GM12878 (cell line): ENCODE results near the gene ANKRD1. TPM values are rescaled to one million over a fixed set of nuclear protein-coding genes. Genes with fewer than 3 reads are reported as not detected.

ENCODE experiments used
- ATAC-seq: fragments of 200-7000 bp; cut with Tn5 transposase; 3 replicates; pipeline ENCODE4 v1.9.1; 2020; ENCODE audit warnings: mild to moderate bottlenecking, moderate library complexity
- BruUV-seq: library from RNA; stranded (reverse); fragments of 400-500 nt; replicated peaks from 2 replicates; lab custom pipeline; 2021; lab: Mats Ljungman, UMichigan
- CTCF ChIA-PET: fragments of 300-600 bp; sonication (Branson Sonifier 250); formaldehyde crosslinking; extraction: SDS; loops from one replicate; lab custom pipeline; 2021; ENCODE audit warnings: inconsistent platforms; lab: Yijun Ruan, JAX
- POLR2A ChIA-PET: fragments of 350-600 bp; formaldehyde crosslinking; extraction: SDS; loops from one replicate; lab custom pipeline; 2021; ENCODE audit warnings: inconsistent platforms; lab: Charles Lee
- RAD21 ChIA-PET: fragments of 300-600 bp; sonication (Branson Sonifier 250); formaldehyde crosslinking; loops from one replicate; lab custom pipeline; 2023; ENCODE audit warnings: antibody characterized with exemption; ENCODE audit not compliant: unreplicated experiment; lab: Charles Lee
- SMC1A ChIA-PET: fragments of 300-600 bp; sonication (Branson Sonifier 250); formaldehyde crosslinking; loops from one replicate; lab custom pipeline; 2023; ENCODE audit not compliant: unreplicated experiment, uncharacterized antibody; lab: Charles Lee
- DNase-seq: peaks from one replicate; pipeline ENCODE4 v3.0.0-alpha.2; 2011; ENCODE audit warnings: low read depth, low spot score
- FAIRE-seq: peaks from 3 replicates; lab custom pipeline; 2011; peaks lifted over from hg19 to GRCh38; lab: Jason Lieb, UNC
- H2AFZ ChIP-seq: 2 replicates; pipeline ENCODE4 v1.6.0; 2011; ENCODE audit warnings: low read depth, low read length, control low read depth; ENCODE audit not compliant: control insufficient read depth
- H3K27ac ChIP-seq: 2 replicates; pipeline ENCODE4 v1.5.1; 2011; ENCODE audit warnings: control low read depth; ENCODE audit not compliant: control insufficient read depth, insufficient read depth
- H3K27me3 ChIP-seq, 2 experiments: replicated peaks in 1 of 2; 2 replicates each; pipeline versions ENCODE4 v1.6.0 to v1.6.1; 2011; ENCODE audit warnings: low read length in 1 of 2; ENCODE audit not compliant: control insufficient read depth in 2 of 2, insufficient read depth in 2 of 2
- H3K36me3 ChIP-seq, 2 experiments: 2 replicates each; pipeline ENCODE4 v1.5.1; 2011; ENCODE audit warnings: low read length in 1 of 2; ENCODE audit not compliant: control insufficient read depth in 2 of 2, insufficient read depth in 2 of 2
- H3K4me1 ChIP-seq: 2 replicates; pipeline ENCODE4 v1.6.1; 2011; ENCODE audit warnings: mild to moderate bottlenecking, low read length, moderate library complexity, mixed read lengths; ENCODE audit not compliant: control insufficient read depth, insufficient read depth
- H3K4me2 ChIP-seq: 2 replicates; pipeline ENCODE4 v1.6.0; 2011; ENCODE audit warnings: control low read depth; ENCODE audit not compliant: control insufficient read depth, insufficient read depth
- H3K4me3 ChIP-seq: fragments of 200-600 bp; sonication (generic); 2 replicates; pipeline ENCODE4 v1.5.1; 2016
- H3K79me2 ChIP-seq: 2 replicates; pipeline ENCODE4 v1.6.0; 2011; ENCODE audit warnings: low read length; ENCODE audit not compliant: control insufficient read depth, insufficient read depth
- H3K9ac ChIP-seq: 2 replicates; pipeline ENCODE4 v1.8.0; 2011; ENCODE audit warnings: low read length, control low read depth, mixed read lengths; ENCODE audit not compliant: control insufficient read depth, insufficient read depth
- H3K9me3 ChIP-seq: replicated peaks from 3 replicates; pipeline ENCODE4 v1.5.1; 2011; ENCODE audit warnings: mild to moderate bottlenecking, low read length; ENCODE audit not compliant: control insufficient read depth, insufficient read depth
- H4K20me1 ChIP-seq: 2 replicates; pipeline ENCODE4 v1.6.0; 2011; ENCODE audit not compliant: control insufficient read depth, insufficient read depth
- ATF2 ChIP-seq: IDR thresholded peaks from 2 replicates; pipeline ENCODE4 v1.6.1; 2012; ENCODE audit warnings: low read length, inconsistent platforms
- ETV6 ChIP-seq, 2 experiments: fragments of 450-650 bp in 1 of 2; IDR thresholded peaks in 1 of 2; conservative IDR thresholded peaks in 1 of 2; 2 replicates each; pipeline ENCODE4 v1.6.1; 2014; ENCODE audit warnings: antibody characterized with exemption in 1 of 2, borderline replicate concordance in 1 of 2, low read depth in 1 of 2, mild to moderate bottlenecking in 1 of 2, moderate library complexity in 1 of 2
- WGBS: methylation state at CpG from one replicate; pipeline ENCODE4 v1.1.6; 2016; ENCODE audit warnings: low lambda C conversion rate; ENCODE audit not compliant: insufficient replicate concordance, insufficient coverage; ENCODE audit errors: missing lambda C conversion rate; 5-methylcytosine and 5-hydroxymethylcytosine counted together
- in situ Hi-C: fragments of 300-500 bp; cut with MboI; formaldehyde crosslinking; loops from 9 replicates; pipeline ENCODE4 v1.14.3; 2018; ENCODE audit warnings: mixed read lengths
- intact Hi-C: fragments of 100-400 bp; cut with micrococcal nuclease; formaldehyde crosslinking; loops from one replicate; pipeline ENCODE4 v1.14.2; 2022; ENCODE audit not compliant: unreplicated experiment
- polyA plus RNA-seq, 11 experiments: library from polyadenylated mRNA; depleted of rRNA in 4 of 11; unstranded in 6 of 11; stranded (reverse) in 5 of 11; fragments of >200 nt; fragmentation: Nextera tagmentation in 4 of 11; fragmentation: Illumina TruSeq in 1 of 11; extraction: Ambion mirVana in 4 of 11; extraction: Trizol in 1 of 11; gene quantifications; 1 replicate in 1 of 11; 2 replicates in 10 of 11; pipeline versions ENCODE4 v1.2.1 to v1.2.3, GENCODE V29; 2011 to 2016; ENCODE audit warnings: inconsistent platforms in 2 of 11, missing spikeins in 2 of 11, low read depth in 1 of 11
- total RNA-seq, 4 experiments: library from RNA; depleted of rRNA in 3 of 4; stranded (reverse); fragments of >200 nt in 3 of 4; fragmentation: Illumina TruSeq in 1 of 4; extraction: Trizol in 1 of 4; gene quantifications; 2 replicates each; pipeline versions ENCODE4 v1.2.1 to v1.2.3, GENCODE V29; 2013 to 2021
- TF ChIP-seq, protein P1 (sequence below): fragments of 450-650 bp; formaldehyde crosslinking; IDR thresholded peaks from 2 replicates; pipeline ENCODE4 v1.4.0; 2022; ENCODE audit warnings: mild to moderate bottlenecking, moderate library complexity

The ANKRD1 gene
- total and polyA plus RNA-seq, 10 of the 15 experiments (the other 5 are each of a cell fraction or from before 2014, with no cell fraction given): not detected

GRCh38 chr10:90958781-90959180 lies 37.9 kb upstream of the ANKRD1 start:
- RAD21 ChIA-PET: no interaction called here
- H3K27ac ChIP-seq: no peak overlapping the region
- no peaks in the 10 kb centered on the region for H3K79me2 ChIP-seq
- no peaks in the 10 kb centered on the region for H4K20me1 ChIP-seq
- ATAC-seq (no peak), FAIRE-seq (no peak), DNase-seq (no peak)
- no TSS peak for BruUV-seq
- no peak overlapping the region for H3K4me3 ChIP-seq
- in situ Hi-C loops (no loop called here), intact Hi-C loops (no loop called here)
- no peaks in the 10 kb centered on the region for H3K36me3 ChIP-seq
- POLR2A ChIA-PET: no interaction called here
- WGBS: 87% methylated on average over 6 of the region's 6 CpGs
- no peak overlapping the region for H2AFZ ChIP-seq
- CTCF ChIA-PET: interaction anchor here (1.1 kb wide), 1 partner anchor 293 kb away, joined by 4 read pairs; no protein-coding TSS in a partner anchor
- H3K4me1 ChIP-seq: no peaks in the 10 kb centered on the region
- H3K27me3 ChIP-seq: no peaks in the 10 kb centered on the region
- H3K9me3 ChIP-seq: no peaks in the 10 kb centered on the region; the same call in 2 of the 3 replicates
- H3K9ac ChIP-seq: no peak overlapping the region
- SMC1A ChIA-PET: interaction anchor here (1.2 kb wide), 1 partner anchor 11 kb away, joined by 3 read pairs; no protein-coding TSS in a partner anchor
- no peak overlapping the region for H3K4me2 ChIP-seq
- TF ChIP-seq, protein P1, sequence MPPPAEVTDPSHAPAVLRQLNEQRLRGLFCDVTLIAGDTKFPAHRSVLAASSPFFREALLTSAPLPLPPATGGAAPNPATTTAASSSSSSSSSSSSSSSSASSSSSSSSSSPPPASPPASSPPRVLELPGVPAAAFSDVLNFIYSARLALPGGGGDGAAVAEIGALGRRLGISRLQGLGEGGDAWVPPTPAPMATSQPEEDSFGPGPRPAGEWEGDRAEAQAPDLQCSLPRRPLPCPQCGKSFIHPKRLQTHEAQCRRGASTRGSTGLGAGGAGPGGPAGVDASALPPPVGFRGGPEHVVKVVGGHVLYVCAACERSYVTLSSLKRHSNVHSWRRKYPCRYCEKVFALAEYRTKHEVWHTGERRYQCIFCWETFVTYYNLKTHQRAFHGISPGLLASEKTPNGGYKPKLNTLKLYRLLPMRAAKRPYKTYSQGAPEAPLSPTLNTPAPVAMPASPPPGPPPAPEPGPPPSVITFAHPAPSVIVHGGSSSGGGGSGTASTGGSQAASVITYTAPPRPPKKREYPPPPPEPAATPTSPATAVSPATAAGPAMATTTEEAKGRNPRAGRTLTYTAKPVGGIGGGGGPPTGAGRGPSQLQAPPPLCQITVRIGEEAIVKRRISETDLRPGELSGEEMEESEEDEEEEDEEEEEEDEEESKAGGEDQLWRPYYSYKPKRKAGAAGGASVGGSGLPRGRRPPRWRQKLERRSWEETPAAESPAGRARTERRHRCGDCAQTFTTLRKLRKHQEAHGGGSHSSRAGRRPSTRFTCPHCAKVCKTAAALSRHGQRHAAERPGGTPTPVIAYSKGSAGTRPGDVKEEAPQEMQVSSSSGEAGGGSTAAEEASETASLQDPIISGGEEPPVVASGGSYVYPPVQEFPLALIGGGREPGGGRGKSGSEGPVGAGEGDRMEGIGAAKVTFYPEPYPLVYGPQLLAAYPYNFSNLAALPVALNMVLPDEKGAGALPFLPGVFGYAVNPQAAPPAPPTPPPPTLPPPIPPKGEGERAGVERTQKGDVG: no peak
- TF ChIP-seq ETV6 (conservative IDR thresholded peaks at IDR 0.05 in 1 of 2, IDR thresholded peaks at IDR 0.05 in 1 of 2; ENCODE audit: borderline replicate concordance in 1 of 2, low read depth in 1 of 2) (no peak), ATF2 (no peak)
